Liver (tissue), 9 donors: ENCODE measurements around the gene MPRIP. TPM values are rescaled to one million over a fixed set of nuclear protein-coding genes. Genes with fewer than 3 reads are reported as not detected.

ENCODE experiments used
- DNase-seq: peaks from one replicate; pipeline ENCODE4 v3.0.0-alpha.2; 2017; ENCODE audit warnings: low spot score
- H3K27ac ChIP-seq, 2 donors: one replicate each; pipeline ENCODE4 v1.7.0; 2013; ENCODE audit warnings: inconsistent platforms in 2 of 2, low read length in 2 of 2, control low read depth in 1 of 2, low read depth in 1 of 2, mild to moderate bottlenecking in 1 of 2
- H3K27me3 ChIP-seq, 4 donors: one replicate each; pipeline versions ENCODE4 v1.6.1 to v1.7.0; 2013; ENCODE audit warnings: low read length in 3 of 4, inconsistent platforms in 1 of 4, mild to moderate bottlenecking in 1 of 4, moderate library complexity in 1 of 4; ENCODE audit not compliant: control insufficient read depth in 4 of 4, insufficient read depth in 4 of 4
- H3K36me3 ChIP-seq, 4 donors: one replicate each; pipeline versions ENCODE4 v1.6.1 to v1.7.0; 2013; ENCODE audit warnings: low read length in 3 of 4, mild to moderate bottlenecking in 3 of 4, low read depth in 1 of 4, moderate library complexity in 1 of 4; ENCODE audit not compliant: control insufficient read depth in 4 of 4, insufficient read depth in 3 of 4
- H3K4me1 ChIP-seq, 4 donors: one replicate each; pipeline versions ENCODE4 v1.6.1 to v1.7.0; 2013; ENCODE audit warnings: low read length in 3 of 4, mild to moderate bottlenecking in 3 of 4, moderate library complexity in 1 of 4; ENCODE audit not compliant: control insufficient read depth in 4 of 4, insufficient read depth in 4 of 4
- H3K4me3 ChIP-seq, 3 donors: one replicate each; pipeline versions ENCODE4 v1.6.1 to v1.7.0; 2013; ENCODE audit warnings: low read length in 3 of 3, control low read depth in 1 of 3, low read depth in 1 of 3, mild to moderate bottlenecking in 1 of 3
- H3K9ac ChIP-seq, 2 donors: one replicate each; pipeline ENCODE4 v1.7.0; 2013; ENCODE audit warnings: low read length in 2 of 2, mild to moderate bottlenecking in 2 of 2, moderate library complexity in 2 of 2, control low read depth in 1 of 2, low read depth in 1 of 2
- H3K9me3 ChIP-seq, 4 donors: one replicate each; pipeline versions ENCODE4 v1.6.1 to v1.7.0; 2013; ENCODE audit warnings: low read length in 3 of 4; ENCODE audit not compliant: control insufficient read depth in 4 of 4
- ATF3 ChIP-seq: IDR thresholded peaks from 2 replicates; pipeline ENCODE4 v1.6.1; 2016; ENCODE audit warnings: antibody characterized with exemption
- CTCF ChIP-seq: fragments of 150-350 bp; IDR thresholded peaks from 2 replicates; pipeline ENCODE4 v1.5.1; 2017; ENCODE audit warnings: improper control_type of control experiment, low read depth, low read length; ENCODE audit not compliant: missing input control
- EGR1 ChIP-seq, 2 donors: IDR thresholded peaks; 2 replicates each; pipeline ENCODE4 v1.6.1; 2016 to 2018; ENCODE audit warnings: antibody characterized with exemption in 2 of 2, low read depth in 2 of 2
- FOXA1 ChIP-seq: IDR thresholded peaks from 2 replicates; pipeline ENCODE4 v1.6.1; 2016; ENCODE audit warnings: antibody characterized with exemption
- FOXA2 ChIP-seq: IDR thresholded peaks from 2 replicates; pipeline ENCODE4 v1.6.1; 2016; ENCODE audit warnings: antibody characterized with exemption
- GABPA ChIP-seq, 2 donors: IDR thresholded peaks in 1 of 2; conservative IDR thresholded peaks in 1 of 2; 2 replicates each; pipeline ENCODE4 v1.6.1; 2016; ENCODE audit warnings: antibody characterized with exemption in 2 of 2, mild to moderate bottlenecking in 1 of 2, moderate library complexity in 1 of 2
- HNF4A ChIP-seq, 2 donors: conservative IDR thresholded peaks; 2 replicates each; pipeline ENCODE4 v1.6.1; 2016; ENCODE audit warnings: antibody characterized with exemption in 2 of 2, mild to moderate bottlenecking in 2 of 2
- HNF4G ChIP-seq: IDR thresholded peaks from 2 replicates; pipeline ENCODE4 v1.6.1; 2016; ENCODE audit warnings: antibody characterized with exemption
- JUND ChIP-seq, 2 donors: IDR thresholded peaks; 2 replicates each; pipeline ENCODE4 v1.6.1; 2016; ENCODE audit warnings: antibody characterized with exemption in 2 of 2
- MAX ChIP-seq: IDR thresholded peaks from 2 replicates; pipeline ENCODE4 v1.6.1; 2016; ENCODE audit warnings: antibody characterized with exemption
- NR2F2 ChIP-seq: IDR thresholded peaks from 2 replicates; pipeline ENCODE4 v1.6.1; 2016; ENCODE audit warnings: antibody characterized with exemption
- RAD21 ChIP-seq, 2 donors: IDR thresholded peaks; 2 replicates each; pipeline ENCODE4 v1.6.1; 2016; ENCODE audit warnings: antibody characterized with exemption in 2 of 2, mild to moderate bottlenecking in 2 of 2
- RXRA ChIP-seq, 2 donors: IDR thresholded peaks; 2 replicates each; pipeline ENCODE4 v1.6.1; 2017 to 2018; ENCODE audit warnings: antibody characterized with exemption in 2 of 2, mild to moderate bottlenecking in 1 of 2
- SP1 ChIP-seq: IDR thresholded peaks from 2 replicates; pipeline ENCODE4 v1.6.1; 2018; ENCODE audit warnings: antibody characterized with exemption, mild to moderate bottlenecking
- TAF1 ChIP-seq: conservative IDR thresholded peaks from 2 replicates; pipeline ENCODE4 v1.6.1; 2016; ENCODE audit warnings: antibody characterized with exemption, mild to moderate bottlenecking
- YY1 ChIP-seq: IDR thresholded peaks from 2 replicates; pipeline ENCODE4 v1.6.1; 2016; ENCODE audit warnings: antibody characterized with exemption, mild to moderate bottlenecking
- ZBTB33 ChIP-seq: IDR thresholded peaks from 2 replicates; pipeline ENCODE4 v1.6.1; 2016; ENCODE audit warnings: antibody characterized with exemption
- WGBS: extraction: QIAGEN DNeasy Blood & Tissue Kit; methylation state at CpG from one replicate; pipeline ENCODE4 v1.1.7; 2013; 5-methylcytosine and 5-hydroxymethylcytosine counted together
- polyA plus RNA-seq, 2 donors: library from polyadenylated mRNA; stranded (reverse) in 1 of 2; unstranded in 1 of 2; fragments of 200-250 nt in 1 of 2; fragments of >200 nt in 1 of 2; fragmentation: Nextera tagmentation in 1 of 2; extraction: Ambion mirVana in 1 of 2; gene quantifications; one replicate each; pipeline versions ENCODE4 v1.2.1 to v1.2.3, GENCODE V29; 2013 to 2015
- total RNA-seq, 2 donors: library from RNA; depleted of rRNA; stranded (reverse); fragments of >200 nt; gene quantifications; one replicate each; pipeline ENCODE4 v1.2.3, GENCODE V29; 2014
- donor health status: healthy.
- donor health status: healthy.
- donor health status: healthy.
- donor health status: healthy.
- donor health status: healthy.

MPRIP gene
- total and polyA plus RNA-seq, 4 donors = 21.2 to 61.9 (median 34.7) TPM

- H3K27ac ChIP-seq = peak overlapping the region in 1 of 2 donors; percentile 62
Observed at GRCh38 chr17:17088541-17089525, 46.6 kb downstream of the MPRIP start.

GRCh38 chr17:17089796-17090641, 47.8 kb downstream of the MPRIP start:
- Histone ChIP-seq H3K4me1 (peaks cover 10 to 64% (median 39%) of the 10 kb centered on the region in 4 donors), H3K36me3 (no peaks in the 10 kb centered on the region), H3K9me3 (no peaks in the 10 kb centered on the region), H3K9ac (no peak overlapping the region), H3K4me3 (no peak overlapping the region), H3K27ac (peak overlapping the region in 1 of 2 donors; percentile 5), H3K27me3 (no peaks in the 10 kb centered on the region)
- DNase-seq = no peak
- TF ChIP-seq EGR1 (IDR thresholded peaks at IDR 0.05; ENCODE audit: low read depth in 2 of 2) (no peak), SP1 (no peak), HNF4A (conservative IDR thresholded peaks at IDR 0.05) (no peak), YY1 (no peak), JUND (IDR thresholded peaks at IDR 0.05) (no peak), GABPA (IDR thresholded peaks at IDR 0.05 in 1 of 2, conservative IDR thresholded peaks at IDR 0.05 in 1 of 2) (no peak), RXRA (IDR thresholded peaks at IDR 0.05) (no peak)
- 87% methylated on average over 18 of the region's 18 CpGs for WGBS

More at GRCh38 chr17:17088541-17089525, 46.6 kb downstream of the MPRIP start:
- H3K9ac ChIP-seq = no peak overlapping the region
- no peaks in the 10 kb centered on the region for H3K27me3 ChIP-seq
- H3K4me3 ChIP-seq = no peak overlapping the region
- no peaks in the 10 kb centered on the region for H3K9me3 ChIP-seq
- 73% methylated on average over 8 of the region's 8 CpGs for WGBS
- peaks cover 10 to 64% (median 39%) of the 10 kb centered on the region in 4 donors for H3K4me1 ChIP-seq
- no peak for TF ChIP-seq HNF4A (conservative IDR thresholded peaks at IDR 0.05)
- TF ChIP-seq EGR1 (IDR thresholded peaks at IDR 0.05; ENCODE audit: low read depth in 2 of 2) = no peak
- peaks cover 0 to 3% (median 2%) of the 10 kb centered on the region in 4 donors for H3K36me3 ChIP-seq
- no peak for DNase-seq

- WGBS = 37% methylated on average over 11 of the region's 11 CpGs
- H3K27me3 ChIP-seq = no peaks in the 10 kb centered on the region
- DNase-seq = no peak
- H3K27ac ChIP-seq = peak overlapping the region in 1 of 2 donors; percentile 5
- no peak overlapping the region for H3K4me3 ChIP-seq
- H3K9ac ChIP-seq = no peak overlapping the region
- H3K9me3 ChIP-seq = no peaks in the 10 kb centered on the region
- H3K4me1 ChIP-seq = peaks cover 10 to 64% (median 39%) of the 10 kb centered on the region in 4 donors
- H3K36me3 ChIP-seq = no peaks in the 10 kb centered on the region
- TF ChIP-seq ATF3 (no peak), YY1 (peak; percentile 30), GABPA (IDR thresholded peaks at IDR 0.05 in 1 of 2, conservative IDR thresholded peaks at IDR 0.05 in 1 of 2) (no peak), MAX (no peak), RXRA (IDR thresholded peaks at IDR 0.05) (peak; percentile 47 to 78), CTCF (no peak), EGR1 (IDR thresholded peaks at IDR 0.05; ENCODE audit: low read depth in 2 of 2) (no peak), FOXA2 (no peak), TAF1 (no peak), ZBTB33 (no peak), SP1 (peak; percentile 44), FOXA1 (no peak), HNF4G (no peak), RAD21 (IDR thresholded peaks at IDR 0.05) (peak; percentile 36 to 55), HNF4A (conservative IDR thresholded peaks at IDR 0.05) (peak; percentile 49), JUND (IDR thresholded peaks at IDR 0.05) (no peak), NR2F2 (no peak)
Observed at GRCh38 chr17:17090642-17091103, 48.4 kb downstream of the MPRIP start.
